ENCODE data around the gene CAMKV. TPM values are rescaled to one million over a fixed set of nuclear protein-coding genes. Genes with fewer than 3 reads are reported as not detected.

The CAMKV gene
- total and polyA plus RNA-seq, 10 of the 15 experiments (the other 5 are each of a cell fraction or from before 2014, with no cell fraction given) = 0.06 to 0.20 TPM; not detected in 8

DNA sequence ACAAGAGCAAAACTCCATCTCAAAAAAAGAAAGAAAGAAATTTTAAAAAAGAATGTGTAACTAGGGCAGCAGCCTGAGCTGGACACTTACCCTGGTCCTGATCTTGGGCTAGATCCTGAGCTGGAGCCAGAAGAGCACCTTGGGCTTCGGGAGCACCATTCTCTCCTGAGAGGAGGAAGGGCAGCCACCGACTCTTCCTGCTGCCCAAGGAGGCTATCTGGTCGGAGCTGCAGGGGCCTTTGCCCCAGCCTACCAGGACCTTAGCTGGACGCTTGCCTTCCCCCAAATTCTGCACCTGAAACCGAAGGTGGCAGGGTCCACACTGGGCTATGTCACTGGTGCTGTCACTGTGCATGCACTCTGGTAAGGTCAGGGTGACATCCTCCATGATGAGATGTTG is 6.9 kb upstream of the CAMKV start:
- H3K9ac ChIP-seq (ENCODE audit: control insufficient read depth, insufficient read depth, low read length) = no peak overlapping the region
- H3K27me3 ChIP-seq (replicated peaks in 1 of 2; ENCODE audit: control insufficient read depth in 2 of 2, insufficient read depth in 2 of 2, low read length in 1 of 2) = peaks cover 0 to 2% of the 10 kb centered on the region in 2 experiments; a peak in 1 of 4 replicates
- DNase-seq (ENCODE audit: low read depth, low spot score) (no peak), FAIRE-seq (no peak), ATAC-seq (no peak)
- H3K4me3 ChIP-seq = no peak overlapping the region
- no peaks in the 10 kb centered on the region for H3K4me1 ChIP-seq (ENCODE audit: control insufficient read depth, insufficient read depth, low read length)
- in situ Hi-C loops (cut with MboI) = no loop called here
- no peaks in the 10 kb centered on the region for H4K20me1 ChIP-seq (ENCODE audit: control insufficient read depth, insufficient read depth)
- WGBS (ENCODE audit: insufficient coverage, insufficient replicate concordance, low lambda C conversion rate, missing lambda C conversion rate) = 14% methylated on average over 5 of the region's 5 CpGs
- H3K27ac ChIP-seq (ENCODE audit: control insufficient read depth, insufficient read depth) = no peak overlapping the region
- no TSS peak for BruUV-seq (replicated peaks)
- no peak overlapping the region for H2AFZ ChIP-seq (ENCODE audit: control insufficient read depth, low read depth, low read length)
- ChIA-PET POLR2A (no interaction called here), CTCF (interaction anchor here (1.3 kb wide), 1 partner anchor 37 kb away, joined by 5 read pairs; no protein-coding TSS in a partner anchor), RAD21 (ENCODE audit: unreplicated experiment) (interaction anchor here (1.5 kb wide), 1 partner anchor 53 kb away, joined by 3 read pairs; the partner anchor contains the start of gene MON1A), SMC1A (ENCODE audit: uncharacterized antibody, unreplicated experiment) (no interaction called here)
- H3K4me2 ChIP-seq (ENCODE audit: control insufficient read depth, insufficient read depth) = no peak overlapping the region
- H3K9me3 ChIP-seq (replicated peaks; ENCODE audit: control insufficient read depth, insufficient read depth, low read length) = no peaks in the 10 kb centered on the region
- TF ChIP-seq MYC (IDR thresholded peaks at IDR 0.05; ENCODE audit: insufficient read depth, insufficient read length, insufficient replicate concordance, low read length, severe bottlenecking) (no peak), BMI1 (IDR thresholded peaks at IDR 0.05; ENCODE audit: borderline replicate concordance) (no peak), ZNF207 (IDR thresholded peaks at IDR 0.05; ENCODE audit: borderline replicate concordance) (no peak), EZH2 (IDR thresholded peaks at IDR 0.05; ENCODE audit: borderline replicate concordance, control insufficient read depth, low read depth, low read length) (no peak), TBL1XR1 (IDR thresholded peaks at IDR 0.05; ENCODE audit: low read depth, low read length) (no peak), KAT2A (conservative IDR thresholded peaks at IDR 0.05; ENCODE audit: control insufficient read depth, low read depth, low read length) (no peak)
- TF ChIP-seq, protein P1, sequence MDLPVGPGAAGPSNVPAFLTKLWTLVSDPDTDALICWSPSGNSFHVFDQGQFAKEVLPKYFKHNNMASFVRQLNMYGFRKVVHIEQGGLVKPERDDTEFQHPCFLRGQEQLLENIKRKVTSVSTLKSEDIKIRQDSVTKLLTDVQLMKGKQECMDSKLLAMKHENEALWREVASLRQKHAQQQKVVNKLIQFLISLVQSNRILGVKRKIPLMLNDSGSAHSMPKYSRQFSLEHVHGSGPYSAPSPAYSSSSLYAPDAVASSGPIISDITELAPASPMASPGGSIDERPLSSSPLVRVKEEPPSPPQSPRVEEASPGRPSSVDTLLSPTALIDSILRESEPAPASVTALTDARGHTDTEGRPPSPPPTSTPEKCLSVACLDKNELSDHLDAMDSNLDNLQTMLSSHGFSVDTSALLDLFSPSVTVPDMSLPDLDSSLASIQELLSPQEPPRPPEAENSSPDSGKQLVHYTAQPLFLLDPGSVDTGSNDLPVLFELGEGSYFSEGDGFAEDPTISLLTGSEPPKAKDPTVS (IDR thresholded peaks at IDR 0.05; ENCODE audit: low read depth, low read length) = no peak
- H3K79me2 ChIP-seq (ENCODE audit: control insufficient read depth, insufficient read depth, low read length) = no peaks in the 10 kb centered on the region
- intact Hi-C loops (cut with micrococcal nuclease; ENCODE audit: unreplicated experiment) = no loop called here
- no peaks in the 10 kb centered on the region for H3K36me3 ChIP-seq (ENCODE audit: control insufficient read depth in 2 of 2, insufficient read depth in 2 of 2, low read length in 1 of 2)

Data from GM12878 (cell line).